C4-2B (cell line): ENCODE measurements around the gene KRTAP5-5.

Source experiments
- ZFX ChIP-seq: fragments of 450-650 bp; IDR thresholded peaks from 2 replicates; pipeline ENCODE4 v1.6.1; 2017
- TF ChIP-seq, protein P1 (sequence below): fragments of 450-650 bp; conservative IDR thresholded peaks from 2 replicates; pipeline ENCODE4 v1.5.1; 2017; ENCODE audit warnings: mild to moderate bottlenecking

DNA sequence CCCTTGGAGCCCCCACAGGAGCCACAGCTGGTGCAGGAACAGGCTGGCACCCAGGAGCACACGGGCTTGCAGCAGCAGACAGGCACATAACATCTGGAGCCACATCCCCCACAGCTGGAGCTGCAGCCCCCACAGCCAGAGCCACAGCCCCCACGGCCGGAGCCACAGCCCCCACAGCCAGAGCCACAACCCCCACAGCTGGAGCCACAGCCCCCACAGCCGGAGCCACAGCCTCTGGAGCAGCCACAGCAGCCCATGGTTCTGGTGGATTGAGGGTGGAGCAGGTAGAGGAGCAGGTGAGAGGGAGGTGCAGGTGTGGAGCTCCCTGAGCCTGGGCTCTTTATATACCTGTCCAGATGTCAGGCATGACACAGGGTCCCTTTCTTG, 31.6 kb upstream of the KRTAP5-5 start, which contains the start of gene KRTAP5-2:
- TF ChIP-seq, protein P1, sequence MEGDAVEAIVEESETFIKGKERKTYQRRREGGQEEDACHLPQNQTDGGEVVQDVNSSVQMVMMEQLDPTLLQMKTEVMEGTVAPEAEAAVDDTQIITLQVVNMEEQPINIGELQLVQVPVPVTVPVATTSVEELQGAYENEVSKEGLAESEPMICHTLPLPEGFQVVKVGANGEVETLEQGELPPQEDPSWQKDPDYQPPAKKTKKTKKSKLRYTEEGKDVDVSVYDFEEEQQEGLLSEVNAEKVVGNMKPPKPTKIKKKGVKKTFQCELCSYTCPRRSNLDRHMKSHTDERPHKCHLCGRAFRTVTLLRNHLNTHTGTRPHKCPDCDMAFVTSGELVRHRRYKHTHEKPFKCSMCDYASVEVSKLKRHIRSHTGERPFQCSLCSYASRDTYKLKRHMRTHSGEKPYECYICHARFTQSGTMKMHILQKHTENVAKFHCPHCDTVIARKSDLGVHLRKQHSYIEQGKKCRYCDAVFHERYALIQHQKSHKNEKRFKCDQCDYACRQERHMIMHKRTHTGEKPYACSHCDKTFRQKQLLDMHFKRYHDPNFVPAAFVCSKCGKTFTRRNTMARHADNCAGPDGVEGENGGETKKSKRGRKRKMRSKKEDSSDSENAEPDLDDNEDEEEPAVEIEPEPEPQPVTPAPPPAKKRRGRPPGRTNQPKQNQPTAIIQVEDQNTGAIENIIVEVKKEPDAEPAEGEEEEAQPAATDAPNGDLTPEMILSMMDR = no peak
- TF ChIP-seq ZFX = no peak
